Measurements from ENCODE around the gene ACSF3. TPM values are rescaled to one million over a fixed set of nuclear protein-coding genes. Genes with fewer than 3 reads are reported as not detected.

Gene ACSF3
- total and polyA plus RNA-seq, 2 donors, result 47.2 to 97.2 TPM

- WGBS, result 87% methylated on average over 31 of the region's 31 CpGs
- H3K4me1 ChIP-seq (ENCODE audit: control insufficient read depth in 2 of 2, insufficient read depth in 2 of 2, low read length in 2 of 2), result peaks cover 82 to 100% of the 10 kb centered on the region in 2 donors
- H3K27me3 ChIP-seq (ENCODE audit: control insufficient read depth in 2 of 2, insufficient read depth in 1 of 2, low read length in 1 of 2), result no peaks in the 10 kb centered on the region
- H3K9me3 ChIP-seq (ENCODE audit: control insufficient read depth in 2 of 2, insufficient read depth in 1 of 2, low read length in 1 of 2), result peaks cover 0 to 16% of the 10 kb centered on the region in 2 donors
- peak overlapping the region in 1 of 2 donors; percentile 98 for H3K27ac ChIP-seq (ENCODE audit: low read depth in 1 of 2, low read length in 1 of 2)
- H3K4me3 ChIP-seq (ENCODE audit: low read length in 2 of 2), result no peak overlapping the region
- peaks cover 58 to 79% of the 10 kb centered on the region in 2 donors for H3K36me3 ChIP-seq (ENCODE audit: control insufficient read depth in 2 of 2, insufficient read depth in 2 of 2, low read length in 1 of 2)
- DNase-seq (ENCODE audit: low read depth in 6 of 9, low spot score in 9 of 9), result no peak
Measured at GRCh38 chr16:89119661-89120141, 26.0 kb downstream of the ACSF3 start.

GRCh38 chr16:89120281-89120680 is 26.6 kb downstream of the ACSF3 start:
- WGBS, result over 99% methylated on average over 14 of the region's 14 CpGs
- H3K9me3 ChIP-seq (ENCODE audit: control insufficient read depth in 2 of 2, insufficient read depth in 1 of 2, low read length in 1 of 2), result peaks cover 0 to 18% of the 10 kb centered on the region in 2 donors
- no peak for DNase-seq (ENCODE audit: low read depth in 6 of 9, low spot score in 9 of 9)
- peaks cover 58 to 83% of the 10 kb centered on the region in 2 donors for H3K36me3 ChIP-seq (ENCODE audit: control insufficient read depth in 2 of 2, insufficient read depth in 2 of 2, low read length in 1 of 2)
- no peak overlapping the region for H3K4me3 ChIP-seq (ENCODE audit: low read length in 2 of 2)
- no peaks in the 10 kb centered on the region for H3K27me3 ChIP-seq (ENCODE audit: control insufficient read depth in 2 of 2, insufficient read depth in 1 of 2, low read length in 1 of 2)
- H3K27ac ChIP-seq (ENCODE audit: low read depth in 1 of 2, low read length in 1 of 2), result peak overlapping the region in 1 of 2 donors; percentile 98
- H3K4me1 ChIP-seq (ENCODE audit: control insufficient read depth in 2 of 2, insufficient read depth in 2 of 2, low read length in 2 of 2), result peaks cover 80 to 100% of the 10 kb centered on the region in 2 donors

GRCh38 chr16:89120921-89121351 is 27.3 kb downstream of the ACSF3 start:
- Histone ChIP-seq H3K27ac (ENCODE audit: low read depth in 1 of 2, low read length in 1 of 2) (peak overlapping the region in 1 of 2 donors; percentile 98), H3K9me3 (ENCODE audit: control insufficient read depth in 2 of 2, insufficient read depth in 1 of 2, low read length in 1 of 2) (peaks cover 0 to 21% of the 10 kb centered on the region in 2 donors), H3K36me3 (ENCODE audit: control insufficient read depth in 2 of 2, insufficient read depth in 2 of 2, low read length in 1 of 2) (peaks cover 61 to 89% of the 10 kb centered on the region in 2 donors), H3K27me3 (ENCODE audit: control insufficient read depth in 2 of 2, insufficient read depth in 1 of 2, low read length in 1 of 2) (no peaks in the 10 kb centered on the region), H3K4me1 (ENCODE audit: control insufficient read depth in 2 of 2, insufficient read depth in 2 of 2, low read length in 2 of 2) (peaks cover 82 to 95% of the 10 kb centered on the region in 2 donors), H3K4me3 (ENCODE audit: low read length in 2 of 2) (no peak overlapping the region)
- WGBS, result 96% methylated on average over 15 of the region's 15 CpGs
- DNase-seq (ENCODE audit: low read depth in 6 of 9, low spot score in 9 of 9), result no peak

- H3K4me1 ChIP-seq (ENCODE audit: control insufficient read depth in 2 of 2, insufficient read depth in 2 of 2, low read length in 2 of 2), result peaks cover 73 to 86% of the 10 kb centered on the region in 2 donors
- peaks cover 61 to 90% of the 10 kb centered on the region in 2 donors for H3K36me3 ChIP-seq (ENCODE audit: control insufficient read depth in 2 of 2, insufficient read depth in 2 of 2, low read length in 1 of 2)
- no peaks in the 10 kb centered on the region for H3K27me3 ChIP-seq (ENCODE audit: control insufficient read depth in 2 of 2, insufficient read depth in 1 of 2, low read length in 1 of 2)
- WGBS, result 94% methylated on average over 23 of the region's 24 CpGs
- no peak overlapping the region for H3K4me3 ChIP-seq (ENCODE audit: low read length in 2 of 2)
- H3K27ac ChIP-seq (ENCODE audit: low read depth in 1 of 2, low read length in 1 of 2), result peak overlapping the region; percentile 57 to 98
- peaks cover 0 to 21% of the 10 kb centered on the region in 2 donors for H3K9me3 ChIP-seq (ENCODE audit: control insufficient read depth in 2 of 2, insufficient read depth in 1 of 2, low read length in 1 of 2)
- DNase-seq (ENCODE audit: low read depth in 6 of 9, low spot score in 9 of 9), result no peak
Measured at GRCh38 chr16:89121691-89122321, 28.2 kb downstream of the ACSF3 start.

- H3K4me1 ChIP-seq (ENCODE audit: control insufficient read depth in 2 of 2, insufficient read depth in 2 of 2, low read length in 2 of 2), result peaks cover 67 to 80% of the 10 kb centered on the region in 2 donors
- DNase-seq (ENCODE audit: low read depth in 6 of 9, low spot score in 9 of 9), result peak; percentile 88 to 98 (median 92)
- H3K4me3 ChIP-seq (ENCODE audit: low read length in 2 of 2), result no peak overlapping the region
- H3K27ac ChIP-seq (ENCODE audit: low read depth in 1 of 2, low read length in 1 of 2), result peak overlapping the region; percentile 57 to 98
- H3K9me3 ChIP-seq (ENCODE audit: control insufficient read depth in 2 of 2, insufficient read depth in 1 of 2, low read length in 1 of 2), result peaks cover 0 to 24% of the 10 kb centered on the region in 2 donors
- 19% methylated on average over 11 of the region's 11 CpGs for WGBS
- H3K27me3 ChIP-seq (ENCODE audit: control insufficient read depth in 2 of 2, insufficient read depth in 1 of 2, low read length in 1 of 2), result no peaks in the 10 kb centered on the region
- peaks cover 55 to 88% of the 10 kb centered on the region in 2 donors for H3K36me3 ChIP-seq (ENCODE audit: control insufficient read depth in 2 of 2, insufficient read depth in 2 of 2, low read length in 1 of 2)
Measured at GRCh38 chr16:89122322-89122851, 28.7 kb downstream of the ACSF3 start.

GRCh38 chr16:89123001-89123830 is 29.6 kb downstream of the ACSF3 start:
- DNase-seq (ENCODE audit: low read depth in 6 of 9, low spot score in 9 of 9), result peak in 1 of 9 donors; percentile 52
- H3K27ac ChIP-seq (ENCODE audit: low read depth in 1 of 2, low read length in 1 of 2), result peak overlapping the region; percentile 83 to 98
- WGBS, result 75% methylated on average over 25 of the region's 25 CpGs

GRCh38 chr16:89123831-89124100 is 30.1 kb downstream of the ACSF3 start:
- H3K4me3 ChIP-seq (ENCODE audit: low read length in 2 of 2), result no peak overlapping the region
- peak overlapping the region; percentile 83 to 98 for H3K27ac ChIP-seq (ENCODE audit: low read depth in 1 of 2, low read length in 1 of 2)
- peaks cover 55 to 66% of the 10 kb centered on the region in 2 donors for H3K4me1 ChIP-seq (ENCODE audit: control insufficient read depth in 2 of 2, insufficient read depth in 2 of 2, low read length in 2 of 2)
- no peaks in the 10 kb centered on the region for H3K27me3 ChIP-seq (ENCODE audit: control insufficient read depth in 2 of 2, insufficient read depth in 1 of 2, low read length in 1 of 2)
- no peak for DNase-seq (ENCODE audit: low read depth in 6 of 9, low spot score in 9 of 9)
- WGBS, result 94% methylated on average over 12 of the region's 12 CpGs
- H3K9me3 ChIP-seq (ENCODE audit: control insufficient read depth in 2 of 2, insufficient read depth in 1 of 2, low read length in 1 of 2), result peaks cover 0 to 24% of the 10 kb centered on the region in 2 donors
- peaks cover 44 to 83% of the 10 kb centered on the region in 2 donors for H3K36me3 ChIP-seq (ENCODE audit: control insufficient read depth in 2 of 2, insufficient read depth in 2 of 2, low read length in 1 of 2)

More at GRCh38 chr16:89123001-89123830, 29.6 kb downstream of the ACSF3 start:
- Histone ChIP-seq H3K4me3 (ENCODE audit: low read length in 2 of 2) (peak overlapping the region; percentile 1 to 14), H3K27me3 (ENCODE audit: control insufficient read depth in 2 of 2, insufficient read depth in 1 of 2, low read length in 1 of 2) (no peaks in the 10 kb centered on the region), H3K36me3 (ENCODE audit: control insufficient read depth in 2 of 2, insufficient read depth in 2 of 2, low read length in 1 of 2) (peaks cover 47 to 84% of the 10 kb centered on the region in 2 donors), H3K4me1 (ENCODE audit: control insufficient read depth in 2 of 2, insufficient read depth in 2 of 2, low read length in 2 of 2) (peaks cover 60 to 72% of the 10 kb centered on the region in 2 donors), H3K9me3 (ENCODE audit: control insufficient read depth in 2 of 2, insufficient read depth in 1 of 2, low read length in 1 of 2) (peaks cover 0 to 24% of the 10 kb centered on the region in 2 donors)

- no peak overlapping the region for H3K27ac ChIP-seq (ENCODE audit: low read depth in 1 of 2, low read length in 1 of 2)
- H3K36me3 ChIP-seq (ENCODE audit: control insufficient read depth in 2 of 2, insufficient read depth in 2 of 2, low read length in 1 of 2), result peaks cover 46 to 91% of the 10 kb centered on the region in 2 donors
- H3K4me3 ChIP-seq (ENCODE audit: low read length in 2 of 2), result no peak overlapping the region
- DNase-seq (ENCODE audit: low read depth in 6 of 9, low spot score in 9 of 9), result no peak
- H3K9me3 ChIP-seq (ENCODE audit: control insufficient read depth in 2 of 2, insufficient read depth in 1 of 2, low read length in 1 of 2), result peaks cover 0 to 19% of the 10 kb centered on the region in 2 donors
- WGBS, result 99% methylated on average over 1 of the region's 1 CpG
- peaks cover 9 to 15% of the 10 kb centered on the region in 2 donors for H3K4me1 ChIP-seq (ENCODE audit: control insufficient read depth in 2 of 2, insufficient read depth in 2 of 2, low read length in 2 of 2)
- H3K27me3 ChIP-seq (ENCODE audit: control insufficient read depth in 2 of 2, insufficient read depth in 1 of 2, low read length in 1 of 2), result no peaks in the 10 kb centered on the region
Measured at GRCh38 chr16:89129378-89129777, 35.7 kb downstream of the ACSF3 start.

All from thymus (tissue), 11 donors.